ENCODE measurements around the gene NUP214.
"Not testable (repeated sequence)": the region's sequence is repeated elsewhere in the genome, so short reads cannot be mapped to it uniquely, and the experiment has no call there.

The NUP214 gene

GRCh38 chr9:131158673-131159072 is 33.3 kb downstream of the NUP214 start:
- not testable (repeated sequence) for H4K91ac ChIP-seq (ENCODE audit: low read depth, low read length); H2AFZ ChIP-seq (ENCODE audit: insufficient read depth, low read length, poor library complexity); H3K4me3 ChIP-seq (ENCODE audit: low read depth, low read length); H3K4me1 ChIP-seq (ENCODE audit: control insufficient read depth in 1 of 2, insufficient read depth in 2 of 2, low read length in 2 of 2); H3K9ac ChIP-seq (ENCODE audit: low read length); H3K14ac ChIP-seq (ENCODE audit: low read length); H3K23ac ChIP-seq (ENCODE audit: low read length); H3K27ac ChIP-seq (ENCODE audit: low read depth, low read length); H3K4ac ChIP-seq (ENCODE audit: low read depth, low read length); H2BK12ac ChIP-seq (ENCODE audit: low read length); H3K4me2 ChIP-seq (ENCODE audit: low read length); H2AK5ac ChIP-seq (ENCODE audit: low read length); H3K27me3 ChIP-seq (ENCODE audit: insufficient read depth, low read length); H3K18ac ChIP-seq (ENCODE audit: low read length); H2BK120ac ChIP-seq (ENCODE audit: insufficient read depth, low read length, poor library complexity); H3K9me3 ChIP-seq (ENCODE audit: insufficient read depth, low read depth, low read length); H4K12ac ChIP-seq (ENCODE audit: low read depth, low read length); H3K79me2 ChIP-seq (ENCODE audit: control insufficient read depth, insufficient read depth, low read length, poor library complexity); DNase-seq; H2BK5ac ChIP-seq (ENCODE audit: low read depth, low read length, poor library complexity); H4K8ac ChIP-seq (ENCODE audit: low read depth, low read length); H3K79me1 ChIP-seq (ENCODE audit: low read length)
- H3K36me3 ChIP-seq (ENCODE audit: control insufficient read depth in 1 of 2, insufficient read depth in 2 of 2, low read length in 2 of 2): peaks cover 28 to 30% of the 10 kb centered on the region in 2 experiments
- WGBS (ENCODE audit: extremely low coverage, insufficient coverage, insufficient read length): no CpG with 5 or more reads among the region's 1 CpG

GRCh38 chr9:131160416-131161112 is 35.2 kb downstream of the NUP214 start:
- WGBS (ENCODE audit: extremely low coverage, insufficient coverage, insufficient read length): no CpG with 5 or more reads among the region's 1 CpG

DNA sequence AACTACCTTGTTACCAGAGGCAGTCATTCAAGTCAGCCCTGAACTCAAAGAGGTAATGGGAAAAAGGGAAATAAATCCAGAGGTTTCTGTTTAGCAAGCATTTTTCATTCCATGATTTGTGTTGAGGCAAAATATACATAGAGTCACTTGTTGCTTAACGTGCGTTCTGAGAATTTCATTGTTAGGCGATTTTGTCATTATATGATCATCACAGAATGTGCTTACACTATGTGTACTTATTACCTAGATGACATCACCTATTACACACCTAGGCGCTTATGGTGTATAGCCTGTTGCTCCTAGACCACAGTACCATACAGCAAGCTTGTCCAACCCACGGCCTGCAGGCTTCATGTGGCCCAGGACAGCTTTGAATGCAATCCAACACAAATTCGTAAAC is 36.2 kb downstream of the NUP214 start:
- no peaks in the 10 kb centered on the region for H3K79me2 ChIP-seq (ENCODE audit: control insufficient read depth, insufficient read depth, low read length, poor library complexity)
- no peaks in the 10 kb centered on the region for H3K4me1 ChIP-seq (ENCODE audit: control insufficient read depth in 1 of 2, insufficient read depth in 2 of 2, low read length in 2 of 2)
- H4K8ac ChIP-seq (ENCODE audit: low read depth, low read length): no peak overlapping the region
- no peak overlapping the region for H3K4me3 ChIP-seq (ENCODE audit: low read depth, low read length)
- H3K14ac ChIP-seq (ENCODE audit: low read length): no peak overlapping the region
- WGBS (ENCODE audit: extremely low coverage, insufficient coverage, insufficient read length): no CpG with 5 or more reads among the region's 6 CpGs
- no peak overlapping the region for H2AK5ac ChIP-seq (ENCODE audit: low read length)
- no peak overlapping the region for H3K4ac ChIP-seq (ENCODE audit: low read depth, low read length)
- no peak overlapping the region for H2BK12ac ChIP-seq (ENCODE audit: low read length)
- peaks cover 28 to 29% of the 10 kb centered on the region in 2 experiments for H3K36me3 ChIP-seq (ENCODE audit: control insufficient read depth in 1 of 2, insufficient read depth in 2 of 2, low read length in 2 of 2)
- no peaks in the 10 kb centered on the region for H3K27me3 ChIP-seq (ENCODE audit: insufficient read depth, low read length)
- H3K9ac ChIP-seq (ENCODE audit: low read length): no peak overlapping the region
- H3K18ac ChIP-seq (ENCODE audit: low read length): no peak overlapping the region
- H2BK5ac ChIP-seq (ENCODE audit: low read depth, low read length, poor library complexity): no peak overlapping the region
- no peak overlapping the region for H3K4me2 ChIP-seq (ENCODE audit: low read length)
- H2BK120ac ChIP-seq (ENCODE audit: insufficient read depth, low read length, poor library complexity): no peak overlapping the region
- H4K12ac ChIP-seq (ENCODE audit: low read depth, low read length): no peak overlapping the region
- H3K23ac ChIP-seq (ENCODE audit: low read length): no peak overlapping the region
- no peak overlapping the region for H3K27ac ChIP-seq (ENCODE audit: low read depth, low read length)
- H3K9me3 ChIP-seq (ENCODE audit: insufficient read depth, low read depth, low read length): no peaks in the 10 kb centered on the region
- H2AFZ ChIP-seq (ENCODE audit: insufficient read depth, low read length, poor library complexity): no peak overlapping the region
- peak in 1 of 2 donors; percentile 55 for DNase-seq
- no peak overlapping the region for H4K91ac ChIP-seq (ENCODE audit: low read depth, low read length)
- no peaks in the 10 kb centered on the region for H3K79me1 ChIP-seq (ENCODE audit: low read length)

More at GRCh38 chr9:131160416-131161112, 35.2 kb downstream of the NUP214 start:
- H3K18ac ChIP-seq (ENCODE audit: low read length): no peak overlapping the region
- H3K9me3 ChIP-seq (ENCODE audit: insufficient read depth, low read depth, low read length): no peaks in the 10 kb centered on the region
- no peak overlapping the region for H2AFZ ChIP-seq (ENCODE audit: insufficient read depth, low read length, poor library complexity)
- H3K4me1 ChIP-seq (ENCODE audit: control insufficient read depth in 1 of 2, insufficient read depth in 2 of 2, low read length in 2 of 2): no peaks in the 10 kb centered on the region
- H4K12ac ChIP-seq (ENCODE audit: low read depth, low read length): no peak overlapping the region
- no peak overlapping the region for H3K27ac ChIP-seq (ENCODE audit: low read depth, low read length)
- H3K9ac ChIP-seq (ENCODE audit: low read length): no peak overlapping the region
- DNase-seq: no peak
- H3K79me2 ChIP-seq (ENCODE audit: control insufficient read depth, insufficient read depth, low read length, poor library complexity): no peaks in the 10 kb centered on the region
- no peak overlapping the region for H4K91ac ChIP-seq (ENCODE audit: low read depth, low read length)
- no peaks in the 10 kb centered on the region for H3K27me3 ChIP-seq (ENCODE audit: insufficient read depth, low read length)
- H2BK5ac ChIP-seq (ENCODE audit: low read depth, low read length, poor library complexity): no peak overlapping the region
- H3K36me3 ChIP-seq (ENCODE audit: control insufficient read depth in 1 of 2, insufficient read depth in 2 of 2, low read length in 2 of 2): peaks cover 28 to 29% of the 10 kb centered on the region in 2 experiments
- no peaks in the 10 kb centered on the region for H3K79me1 ChIP-seq (ENCODE audit: low read length)
- no peak overlapping the region for H3K4ac ChIP-seq (ENCODE audit: low read depth, low read length)
- H2AK5ac ChIP-seq (ENCODE audit: low read length): no peak overlapping the region
- no peak overlapping the region for H3K4me2 ChIP-seq (ENCODE audit: low read length)
- no peak overlapping the region for H2BK12ac ChIP-seq (ENCODE audit: low read length)
- H2BK120ac ChIP-seq (ENCODE audit: insufficient read depth, low read length, poor library complexity): no peak overlapping the region
- H3K4me3 ChIP-seq (ENCODE audit: low read depth, low read length): no peak overlapping the region
- H4K8ac ChIP-seq (ENCODE audit: low read depth, low read length): no peak overlapping the region
- H3K14ac ChIP-seq (ENCODE audit: low read length): no peak overlapping the region
- no peak overlapping the region for H3K23ac ChIP-seq (ENCODE audit: low read length)

DNA sequence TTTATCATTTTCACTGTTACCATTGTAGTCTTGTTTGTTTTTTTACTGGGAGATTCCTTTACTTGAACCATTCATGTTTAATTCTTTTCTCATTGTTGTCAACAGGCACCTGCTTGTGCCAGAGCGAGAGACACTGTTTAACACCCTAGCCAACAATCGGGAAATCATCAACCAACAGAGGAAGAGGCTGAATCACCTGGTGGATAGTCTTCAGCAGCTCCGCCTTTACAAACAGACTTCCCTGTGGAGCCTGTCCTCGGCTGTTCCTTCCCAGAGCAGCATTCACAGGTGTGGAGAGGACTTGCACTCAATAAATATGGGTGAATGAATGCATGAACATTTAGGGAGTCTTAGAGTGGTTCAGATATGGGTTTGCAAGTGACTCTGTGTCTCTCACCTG is 37.5 kb downstream of the NUP214 start:
- no peak overlapping the region for H3K27ac ChIP-seq (ENCODE audit: low read depth, low read length)
- H3K4me3 ChIP-seq (ENCODE audit: low read depth, low read length): no peak overlapping the region
- no peak overlapping the region for H3K9ac ChIP-seq (ENCODE audit: low read length)
- H3K79me1 ChIP-seq (ENCODE audit: low read length): no peaks in the 10 kb centered on the region
- H3K9me3 ChIP-seq (ENCODE audit: insufficient read depth, low read depth, low read length): no peaks in the 10 kb centered on the region
- H4K8ac ChIP-seq (ENCODE audit: low read depth, low read length): no peak overlapping the region
- no peaks in the 10 kb centered on the region for H3K4me1 ChIP-seq (ENCODE audit: control insufficient read depth in 1 of 2, insufficient read depth in 2 of 2, low read length in 2 of 2)
- H2BK120ac ChIP-seq (ENCODE audit: insufficient read depth, low read length, poor library complexity): no peak overlapping the region
- no peak overlapping the region for H2AK5ac ChIP-seq (ENCODE audit: low read length)
- no peaks in the 10 kb centered on the region for H3K27me3 ChIP-seq (ENCODE audit: insufficient read depth, low read length)
- no peak for DNase-seq
- H3K23ac ChIP-seq (ENCODE audit: low read length): no peak overlapping the region
- H3K36me3 ChIP-seq (ENCODE audit: control insufficient read depth in 1 of 2, insufficient read depth in 2 of 2, low read length in 2 of 2): peaks cover 19 to 28% of the 10 kb centered on the region in 2 experiments
- no peak overlapping the region for H3K18ac ChIP-seq (ENCODE audit: low read length)
- no peak overlapping the region for H3K14ac ChIP-seq (ENCODE audit: low read length)
- H4K91ac ChIP-seq (ENCODE audit: low read depth, low read length): no peak overlapping the region
- no peak overlapping the region for H4K12ac ChIP-seq (ENCODE audit: low read depth, low read length)
- no peak overlapping the region for H3K4me2 ChIP-seq (ENCODE audit: low read length)
- WGBS (ENCODE audit: extremely low coverage, insufficient coverage, insufficient read length): no CpG with 5 or more reads among the region's 4 CpGs
- H2BK5ac ChIP-seq (ENCODE audit: low read depth, low read length, poor library complexity): no peak overlapping the region
- H3K4ac ChIP-seq (ENCODE audit: low read depth, low read length): no peak overlapping the region
- H3K79me2 ChIP-seq (ENCODE audit: control insufficient read depth, insufficient read depth, low read length, poor library complexity): no peaks in the 10 kb centered on the region
- no peak overlapping the region for H2AFZ ChIP-seq (ENCODE audit: insufficient read depth, low read length, poor library complexity)
- no peak overlapping the region for H2BK12ac ChIP-seq (ENCODE audit: low read length)
